Measurements from ENCODE around the gene PIK3C3.
"Not testable (repeated sequence)": the region's sequence is repeated elsewhere in the genome, so short reads cannot be mapped to it uniquely, and the experiment has no call there.

PIK3C3 gene

DNA sequence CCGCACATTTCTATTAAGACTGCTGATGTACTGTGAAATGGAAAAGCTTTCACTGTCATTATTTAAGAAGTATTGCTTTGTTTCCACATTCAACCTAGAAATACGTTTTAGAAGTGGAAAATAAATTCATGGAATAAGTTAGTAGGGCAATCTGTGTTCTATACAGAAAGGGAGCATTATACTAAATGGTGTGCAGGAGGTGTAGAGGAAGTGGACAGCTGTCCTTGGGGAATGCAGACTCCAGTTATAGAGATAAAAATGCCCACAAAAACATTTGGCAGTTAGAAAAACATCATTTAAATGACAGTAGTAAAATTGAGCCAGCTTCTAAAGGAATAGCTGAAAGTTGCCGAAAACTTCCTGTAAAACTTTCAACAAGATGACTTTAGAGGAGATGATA, 46.8 kb downstream of the PIK3C3 start:
- peaks cover 57% of the 10 kb centered on the region for H3K36me3 ChIP-seq (ENCODE audit: low read depth)
- no peak for ATAC-seq (ENCODE audit: low read depth)
- H3K27me3 ChIP-seq (ENCODE audit: insufficient read depth, poor library complexity, severe bottlenecking), result no peaks in the 10 kb centered on the region
- H3K9me3 ChIP-seq (ENCODE audit: severe bottlenecking), result no peaks in the 10 kb centered on the region
- TF ChIP-seq, protein P1, sequence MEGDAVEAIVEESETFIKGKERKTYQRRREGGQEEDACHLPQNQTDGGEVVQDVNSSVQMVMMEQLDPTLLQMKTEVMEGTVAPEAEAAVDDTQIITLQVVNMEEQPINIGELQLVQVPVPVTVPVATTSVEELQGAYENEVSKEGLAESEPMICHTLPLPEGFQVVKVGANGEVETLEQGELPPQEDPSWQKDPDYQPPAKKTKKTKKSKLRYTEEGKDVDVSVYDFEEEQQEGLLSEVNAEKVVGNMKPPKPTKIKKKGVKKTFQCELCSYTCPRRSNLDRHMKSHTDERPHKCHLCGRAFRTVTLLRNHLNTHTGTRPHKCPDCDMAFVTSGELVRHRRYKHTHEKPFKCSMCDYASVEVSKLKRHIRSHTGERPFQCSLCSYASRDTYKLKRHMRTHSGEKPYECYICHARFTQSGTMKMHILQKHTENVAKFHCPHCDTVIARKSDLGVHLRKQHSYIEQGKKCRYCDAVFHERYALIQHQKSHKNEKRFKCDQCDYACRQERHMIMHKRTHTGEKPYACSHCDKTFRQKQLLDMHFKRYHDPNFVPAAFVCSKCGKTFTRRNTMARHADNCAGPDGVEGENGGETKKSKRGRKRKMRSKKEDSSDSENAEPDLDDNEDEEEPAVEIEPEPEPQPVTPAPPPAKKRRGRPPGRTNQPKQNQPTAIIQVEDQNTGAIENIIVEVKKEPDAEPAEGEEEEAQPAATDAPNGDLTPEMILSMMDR (IDR thresholded peaks at IDR 0.05; ENCODE audit: poor library complexity, severe bottlenecking), result no peak
- H3K27ac ChIP-seq (ENCODE audit: poor library complexity, severe bottlenecking), result no peak overlapping the region
- H3K4me3 ChIP-seq (ENCODE audit: severe bottlenecking), result no peak overlapping the region
- no peak for DNase-seq (ENCODE audit: low spot score)
- H3K4me1 ChIP-seq (ENCODE audit: insufficient read depth, poor library complexity, severe bottlenecking), result no peaks in the 10 kb centered on the region

DNA sequence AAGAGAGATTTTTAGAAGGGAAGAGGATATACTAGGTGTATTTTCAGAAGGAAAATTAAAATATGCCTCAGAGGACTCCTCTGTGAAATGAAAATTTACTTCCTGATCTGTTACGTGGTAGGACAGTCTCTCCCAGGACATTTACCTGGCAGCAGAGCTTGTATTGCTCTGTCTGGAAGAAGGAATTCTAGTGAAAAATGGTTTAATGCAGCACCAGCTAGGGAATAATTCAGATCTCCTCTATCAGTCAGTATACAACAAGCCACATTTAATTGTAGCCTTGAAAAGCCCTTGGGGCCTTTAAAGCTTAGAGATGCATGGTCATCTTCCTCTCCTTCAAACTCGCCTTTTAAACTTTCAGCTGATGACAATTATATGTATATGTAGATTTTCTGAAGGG, 49.6 kb downstream of the PIK3C3 start:
- TF ChIP-seq, protein P1 (IDR thresholded peaks at IDR 0.05; ENCODE audit: poor library complexity, severe bottlenecking), result no peak
- Histone ChIP-seq H3K4me1 (ENCODE audit: insufficient read depth, poor library complexity, severe bottlenecking) (no peaks in the 10 kb centered on the region), H3K9me3 (ENCODE audit: severe bottlenecking) (no peaks in the 10 kb centered on the region), H3K36me3 (ENCODE audit: low read depth) (peaks cover 43% of the 10 kb centered on the region), H3K27ac (ENCODE audit: poor library complexity, severe bottlenecking) (no peak overlapping the region), H3K4me3 (ENCODE audit: severe bottlenecking) (no peak overlapping the region), H3K27me3 (ENCODE audit: insufficient read depth, poor library complexity, severe bottlenecking) (no peaks in the 10 kb centered on the region)
- DNase-seq (ENCODE audit: low spot score), result no peak
- no peak for ATAC-seq (ENCODE audit: low read depth)

DNA sequence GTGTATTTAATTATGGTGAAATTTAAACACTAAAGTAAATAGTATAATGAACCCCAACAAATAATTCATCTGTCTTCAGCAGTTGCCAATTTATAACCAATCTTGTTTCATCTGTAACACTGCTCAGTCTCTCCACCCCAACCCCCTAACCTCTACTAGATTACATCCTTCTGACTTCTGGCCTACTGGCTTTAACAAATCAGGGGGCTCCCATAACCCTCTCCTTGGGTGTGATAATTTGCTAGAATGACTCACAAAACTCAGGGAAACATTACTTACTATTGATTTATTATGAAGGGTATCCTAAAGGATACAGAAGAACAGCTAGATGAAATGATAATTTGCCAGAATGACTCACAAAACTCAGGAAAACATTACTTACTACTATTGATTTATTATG, 50.7 kb downstream of the PIK3C3 start:
- TF ChIP-seq, protein P1 (IDR thresholded peaks at IDR 0.05; ENCODE audit: poor library complexity, severe bottlenecking), result no peak
- H3K27ac ChIP-seq (ENCODE audit: poor library complexity, severe bottlenecking), result no peak overlapping the region
- no peaks in the 10 kb centered on the region for H3K4me1 ChIP-seq (ENCODE audit: insufficient read depth, poor library complexity, severe bottlenecking)
- no peak overlapping the region for H3K4me3 ChIP-seq (ENCODE audit: severe bottlenecking)
- peaks cover 40% of the 10 kb centered on the region for H3K36me3 ChIP-seq (ENCODE audit: low read depth)
- no peaks in the 10 kb centered on the region for H3K9me3 ChIP-seq (ENCODE audit: severe bottlenecking)
- ATAC-seq (ENCODE audit: low read depth) (no peak), DNase-seq (ENCODE audit: low spot score) (no peak)
- no peaks in the 10 kb centered on the region for H3K27me3 ChIP-seq (ENCODE audit: insufficient read depth, poor library complexity, severe bottlenecking)

DNA sequence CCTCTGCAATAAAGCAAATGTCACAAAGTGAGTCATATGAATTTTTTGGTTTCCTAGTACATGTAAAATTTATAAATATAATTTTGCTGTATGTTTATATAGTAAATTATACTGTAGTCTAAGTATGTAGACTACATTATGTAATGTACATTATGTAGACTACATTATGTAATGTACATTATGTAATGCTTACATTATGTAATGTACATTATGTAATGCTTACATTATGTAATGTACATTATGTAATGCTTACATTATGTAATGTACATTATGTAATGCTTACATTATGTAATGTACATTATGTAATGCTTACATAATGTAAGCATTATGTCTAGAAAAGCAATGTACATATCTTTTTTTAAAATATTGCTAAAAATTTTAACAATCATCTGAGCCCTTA, 54.4 kb downstream of the PIK3C3 start:
- DNase-seq (ENCODE audit: low spot score); H3K27me3 ChIP-seq (ENCODE audit: insufficient read depth, poor library complexity, severe bottlenecking); ATAC-seq (ENCODE audit: low read depth); H3K4me1 ChIP-seq (ENCODE audit: insufficient read depth, poor library complexity, severe bottlenecking); H3K27ac ChIP-seq (ENCODE audit: poor library complexity, severe bottlenecking); H3K4me3 ChIP-seq (ENCODE audit: severe bottlenecking); H3K9me3 ChIP-seq (ENCODE audit: severe bottlenecking): not testable (repeated sequence)
- H3K36me3 ChIP-seq (ENCODE audit: low read depth), result peaks cover 35% of the 10 kb centered on the region

DNA sequence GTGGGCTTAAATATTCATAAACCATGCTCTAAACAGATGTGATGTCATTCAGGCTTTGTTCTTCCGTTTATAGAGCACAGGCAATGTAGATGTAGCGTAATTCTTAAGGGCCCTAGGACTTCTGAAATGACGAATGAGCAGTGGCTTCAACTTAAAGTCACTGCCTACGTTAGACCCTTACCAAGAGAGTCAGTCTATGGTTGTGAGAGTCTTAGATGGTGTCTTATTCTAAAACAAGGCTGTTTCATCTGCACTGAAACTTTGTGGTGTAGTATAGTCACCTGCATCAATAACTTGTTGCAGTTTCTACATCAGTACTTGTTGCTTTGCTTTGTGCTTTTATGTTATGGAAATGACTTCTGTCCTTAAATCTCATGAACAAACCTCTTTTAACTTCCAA, 56.0 kb downstream of the PIK3C3 start:
- no peaks in the 10 kb centered on the region for H3K9me3 ChIP-seq (ENCODE audit: severe bottlenecking)
- H3K36me3 ChIP-seq (ENCODE audit: low read depth), result peaks cover 44% of the 10 kb centered on the region
- no peak overlapping the region for H3K4me3 ChIP-seq (ENCODE audit: severe bottlenecking)
- DNase-seq (ENCODE audit: low spot score) (no peak), ATAC-seq (ENCODE audit: low read depth) (no peak)
- H3K27me3 ChIP-seq (ENCODE audit: insufficient read depth, poor library complexity, severe bottlenecking), result no peaks in the 10 kb centered on the region
- H3K27ac ChIP-seq (ENCODE audit: poor library complexity, severe bottlenecking), result no peak overlapping the region
- no peaks in the 10 kb centered on the region for H3K4me1 ChIP-seq (ENCODE audit: insufficient read depth, poor library complexity, severe bottlenecking)
- TF ChIP-seq, protein P1 (IDR thresholded peaks at IDR 0.05; ENCODE audit: poor library complexity, severe bottlenecking), result no peak

All from RWPE2 (cell line).